NCI-H146 treated with DMSO at 0.1 percent for 48 hours (cell line): ENCODE data around the gene LRIG2.
A peak's percentile ranks its signal among the peaks of the same experiment; 100 is the strongest.

Experiments used
- DNase-seq: peaks from one replicate; lab custom pipeline; 2025; ENCODE audit not compliant: unreplicated experiment; lab: John Stamatoyannopoulos, UW

The LRIG2 gene

GRCh38 chr1:113156368-113156767, 83.4 kb downstream of the LRIG2 start:
- no peak for DNase-seq

DNA sequence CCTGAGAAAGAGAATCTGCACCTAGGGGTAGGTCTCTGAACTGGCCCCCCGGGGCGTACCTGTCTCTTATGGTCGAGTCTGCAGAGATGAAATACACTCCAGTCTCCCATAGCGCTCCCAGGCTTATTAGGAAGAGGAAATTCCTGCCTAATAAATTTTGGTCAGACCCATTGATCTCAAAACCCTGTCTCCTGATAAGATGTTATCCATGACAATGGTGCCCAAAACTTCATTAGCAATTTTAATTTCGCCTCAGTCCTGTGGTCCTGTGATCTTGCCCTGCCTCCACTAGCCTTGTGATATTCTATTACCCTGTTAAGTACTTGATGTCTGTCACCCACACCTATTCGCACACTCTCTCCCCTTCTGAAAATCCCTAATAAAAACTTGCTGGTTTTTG, 85.7 kb downstream of the LRIG2 start:
- DNase-seq: peak; percentile 42

- no peak for DNase-seq
Measured at GRCh38 chr1:113166473-113166872, 93.5 kb downstream of the LRIG2 start.

DNA sequence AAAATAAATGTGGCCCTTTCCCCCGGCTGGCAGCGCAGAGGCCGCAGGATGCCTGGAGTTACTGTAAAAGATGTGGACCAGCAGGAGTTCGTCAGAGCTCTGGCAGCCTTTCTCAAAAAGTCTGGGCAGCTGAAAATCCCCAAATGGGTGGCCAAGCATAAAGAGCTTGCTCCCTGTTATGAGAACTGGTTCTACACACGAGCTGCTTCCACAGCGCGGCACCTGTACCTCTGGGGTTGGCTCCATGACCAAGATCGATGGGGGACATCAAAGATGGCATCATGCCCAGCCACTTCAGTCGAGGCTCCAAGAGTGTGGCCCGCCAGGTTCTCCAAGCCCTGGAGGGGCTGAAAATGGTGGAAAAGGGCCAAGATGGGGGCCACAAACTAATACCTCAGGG, 95.9 kb downstream of the LRIG2 start:
- no peak for DNase-seq

- no peak for DNase-seq
Measured at GRCh38 chr1:113169591-113169990, 96.6 kb downstream of the LRIG2 start.

DNA sequence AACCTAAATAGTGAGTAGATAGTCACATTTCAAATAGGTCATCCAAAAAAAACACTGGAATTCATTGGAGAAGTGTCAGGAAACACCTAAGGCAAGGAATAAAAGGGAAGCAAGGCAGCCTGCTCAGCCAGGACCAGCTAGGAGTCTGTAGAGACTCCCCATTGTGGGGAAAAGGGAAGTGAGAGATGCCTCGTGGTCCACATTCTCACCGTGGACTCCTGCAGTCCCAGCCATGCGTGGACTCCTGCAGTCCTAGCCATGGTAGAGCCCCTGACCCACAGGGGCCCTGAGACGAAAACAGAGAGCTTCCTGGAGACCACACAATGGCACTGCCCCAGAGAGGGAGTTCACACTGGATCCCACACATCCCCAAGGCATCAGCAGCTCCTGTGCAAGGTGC, 97.5 kb downstream of the LRIG2 start:
- no peak for DNase-seq

- DNase-seq: no peak
Measured at GRCh38 chr1:113178106-113178505, 105.1 kb downstream of the LRIG2 start.

DNA sequence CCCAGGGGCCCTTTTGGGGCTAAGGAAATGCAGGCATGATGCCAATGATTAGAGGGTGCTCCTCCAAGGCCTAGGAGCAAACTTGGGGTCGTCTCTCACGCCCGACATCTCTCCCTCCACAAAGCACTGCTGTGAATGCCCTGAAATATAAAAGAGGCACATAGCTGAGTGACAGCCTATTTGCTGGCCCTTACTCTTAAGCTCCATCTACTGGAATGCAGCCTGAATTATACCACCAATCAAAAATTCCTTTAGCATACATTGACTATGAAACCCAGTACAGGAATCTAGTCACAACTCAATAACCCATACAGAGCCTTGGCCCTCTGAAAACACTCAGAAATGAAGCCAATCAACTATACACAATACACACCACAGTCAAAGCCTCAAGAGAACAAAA, 105.5 kb downstream of the LRIG2 start:
- DNase-seq: no peak
